Motor neuron (in vitro differentiated cells): ENCODE results near the gene RHOT1. TPM values are rescaled to one million over a fixed set of nuclear protein-coding genes. Genes with fewer than 3 reads are reported as not detected.

Source experiments
- ATAC-seq, 8 experiments: fragments of 200-7000 bp; cut with Tn5 transposase; replicated peaks in 6 of 8; 2 replicates each; pipeline ENCODE4 v1.8.0; 2021; ENCODE audit warnings: mild to moderate bottlenecking in 8 of 8, moderate library complexity in 8 of 8
- H3K27ac ChIP-seq, 2 donors: fragments of 250-450 bp; sonication (Bioruptor Pico); 2 replicates each; pipeline ENCODE4 v1.9.0; 2021; ENCODE audit warnings: antibody characterized with exemption in 2 of 2, mild to moderate bottlenecking in 2 of 2, moderate library complexity in 1 of 2
- H3K4me1 ChIP-seq, 2 donors: fragments of 250-450 bp; sonication (Bioruptor Pico); replicated peaks in 1 of 2; 2 replicates each; pipeline ENCODE4 v1.6.1; 2021; ENCODE audit warnings: antibody characterized with exemption in 2 of 2, mild to moderate bottlenecking in 2 of 2, moderate library complexity in 1 of 2
- H3K4me3 ChIP-seq, 5 donors: fragments of 250-450 bp; sonication (Bioruptor Pico); 2 replicates each; pipeline ENCODE4 v1.9.0; 2021; ENCODE audit warnings: antibody characterized with exemption in 5 of 5, mild to moderate bottlenecking in 5 of 5, moderate library complexity in 4 of 5
- WGBS, 10 experiments: fragments of 450-650 bp; shearing (Covaris generic); methylation state at CpG; one replicate each; pipeline ENCODE4 v1.0.0; 2022; 5-methylcytosine and 5-hydroxymethylcytosine counted together
- in situ Hi-C, 9 experiments: fragments of 400-800 bp; cut with MboI; loops; one replicate each; pipeline ENCODE4 v1.15.0; 2021; ENCODE audit warnings: low sequenced_read_pairs in 9 of 9, low pct_unique_long_range_greater_than_20kb in 2 of 9; ENCODE audit not compliant: unreplicated experiment in 9 of 9
- total RNA-seq, 8 experiments: library from RNA; unstranded; fragments of 300-600 nt; gene quantifications; 2 replicates each; pipeline versions ENCODE4 v1.2.3 to v1.2.4, GENCODE V29; 2022

Gene RHOT1
- total RNA-seq, 8 experiments from 2014 or later = 21.3 to 64.4 (median 52.9) TPM

DNA sequence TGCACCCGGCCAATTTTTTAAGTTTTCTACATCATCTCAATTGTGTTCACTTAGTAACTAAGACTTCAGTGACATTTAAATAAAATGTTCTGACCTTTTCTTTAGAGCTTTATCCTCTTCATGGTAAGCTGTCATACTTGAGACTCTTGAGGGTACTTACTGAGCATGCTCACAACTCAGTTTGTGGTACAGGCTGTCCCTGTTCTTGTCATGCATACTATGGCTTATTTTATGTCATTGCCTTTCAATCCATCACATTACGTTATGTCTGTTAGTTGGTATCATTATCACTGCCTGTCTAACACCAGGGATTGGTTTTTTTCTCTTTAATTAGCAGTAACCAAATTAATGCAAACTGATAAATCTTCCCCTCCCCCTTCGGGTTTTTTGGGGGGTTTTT lies 81.4 kb downstream of the RHOT1 start:
- no peak for ATAC-seq
- Histone ChIP-seq H3K27ac (no peak overlapping the region), H3K4me1 (peaks cover 6 to 10% of the 10 kb centered on the region in 2 donors), H3K4me3 (no peak overlapping the region)
- WGBS, 10 experiments = 49 to 100% (median 74%) methylated on average over 1 to 3 of the region's 3 CpGs
- in situ Hi-C loops = no loop called here

- no peak overlapping the region for H3K4me3 ChIP-seq
- 67 to 100% (median 100%) methylated on average over 1 to 3 of the region's 3 CpGs; no CpG with 5 or more reads in 2 of the 10 experiments for WGBS, 10 experiments
- H3K27ac ChIP-seq = no peak overlapping the region
- in situ Hi-C loops = loop anchor here in 2 of 9 experiments (25.0 kb wide), 2 partner anchors 110 to 535 kb away; partner anchors contain the start of gene C17orf75 (in 1 of the 2)
- peaks cover 8 to 12% of the 10 kb centered on the region in 2 donors for H3K4me1 ChIP-seq
- no peak for ATAC-seq
Measured at GRCh38 chr17:32226886-32227285, 84.6 kb downstream of the RHOT1 start.

DNA sequence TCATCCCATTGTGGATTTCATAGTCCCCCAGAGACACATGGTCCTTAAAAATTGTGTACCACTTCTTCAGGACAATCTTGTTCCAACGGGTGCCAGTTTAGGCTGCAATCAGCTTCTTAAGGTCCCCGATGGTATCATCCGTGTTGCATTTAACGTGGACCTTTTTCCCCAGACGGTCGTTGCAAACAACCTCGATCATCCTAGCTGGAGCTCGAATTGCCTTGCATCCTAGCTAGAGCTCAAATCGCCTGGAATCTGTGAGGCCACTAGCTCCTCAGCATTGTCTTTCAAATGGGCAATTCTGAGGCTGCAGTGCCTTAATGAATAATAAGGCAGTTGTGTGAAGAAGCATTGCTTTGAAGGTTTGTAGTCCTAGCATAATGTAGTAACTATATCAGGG lies 85.6 kb downstream of the RHOT1 start:
- H3K4me3 ChIP-seq = no peak overlapping the region
- H3K27ac ChIP-seq = no peak overlapping the region
- in situ Hi-C loops = loop anchor here in 2 of 9 experiments (25.0 kb wide), 2 partner anchors 109 to 534 kb away; partner anchors contain the start of gene C17orf75 (in 1 of the 2)
- H3K4me1 ChIP-seq = peaks cover 8 to 14% of the 10 kb centered on the region in 2 donors
- 0 to 80% (median 18%) methylated on average over 1 to 9 of the region's 9 CpGs; no CpG with 5 or more reads in 1 of the 10 experiments for WGBS, 10 experiments
- peak in 2 of 8 experiments; percentile 23 to 29 for ATAC-seq

GRCh38 chr17:32235588-32235987 lies 93.3 kb downstream of the RHOT1 start:
- Histone ChIP-seq H3K27ac (no peak overlapping the region), H3K4me3 (no peak overlapping the region), H3K4me1 (peaks cover 0 to 4% of the 10 kb centered on the region in 2 donors)
- 77 to 100% (median 90%) methylated on average over 1 to 2 of the region's 2 CpGs; no CpG with 5 or more reads in 2 of the 10 experiments for WGBS, 10 experiments
- no peak for ATAC-seq
- in situ Hi-C loops = loop anchor here in 2 of 9 experiments (25.0 kb wide), 2 partner anchors 102 to 527 kb away; partner anchors contain the start of gene C17orf75 (in 1 of the 2)

DNA sequence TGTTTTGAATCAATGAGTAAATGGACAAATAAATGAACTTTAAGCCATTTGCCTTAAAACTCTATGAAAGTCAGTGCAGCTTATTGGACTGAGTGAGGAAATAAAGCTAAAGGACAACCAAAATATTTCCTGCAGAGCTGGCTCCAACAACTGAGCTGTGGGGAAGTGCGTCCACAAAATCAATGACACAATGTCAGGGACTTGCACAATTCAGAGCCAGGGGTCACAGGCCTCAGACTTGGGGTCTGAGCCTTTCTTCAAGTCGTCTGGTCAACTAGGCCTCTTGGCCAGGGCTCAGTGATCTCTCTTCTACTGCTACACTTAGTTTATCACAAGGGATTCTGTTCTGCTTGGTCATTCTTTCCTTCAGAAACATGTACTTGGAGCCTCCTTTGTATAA lies 97.2 kb downstream of the RHOT1 start:
- H3K4me1 ChIP-seq = peaks cover 11 to 17% of the 10 kb centered on the region in 2 donors
- in situ Hi-C loops = loop anchor here in 2 of 9 experiments (25.0 kb wide), 2 partner anchors 98 to 523 kb away; partner anchors contain the start of gene C17orf75 (in 1 of the 2)
- ATAC-seq = no peak
- 29 to 100% (median 86%) methylated on average over 1 to 2 of the region's 2 CpGs; no CpG with 5 or more reads in 4 of the 10 experiments for WGBS, 10 experiments
- H3K27ac ChIP-seq = no peak overlapping the region
- no peak overlapping the region for H3K4me3 ChIP-seq

DNA sequence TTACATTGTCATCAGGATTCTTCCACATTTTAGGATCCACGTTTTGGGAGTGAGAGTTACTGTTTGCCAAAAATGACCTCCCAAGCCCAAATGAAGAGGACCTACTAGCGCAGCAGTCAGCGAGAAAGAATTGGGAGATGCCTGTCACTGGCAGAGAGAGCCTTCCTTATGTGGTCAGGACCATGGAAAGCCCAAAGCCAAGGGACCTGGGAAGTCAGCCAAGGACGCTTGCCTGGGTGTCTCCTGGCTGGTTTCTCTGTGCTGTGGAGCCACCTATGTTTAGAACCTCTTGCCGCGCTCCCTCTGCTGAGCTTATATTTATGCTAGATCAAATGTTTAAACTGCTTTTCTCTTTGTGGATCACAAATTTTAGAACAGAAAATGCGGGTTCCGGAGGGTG lies 98.4 kb downstream of the RHOT1 start:
- Histone ChIP-seq H3K27ac (no peak overlapping the region), H3K4me1 (peaks cover 11 to 17% of the 10 kb centered on the region in 2 donors), H3K4me3 (no peak overlapping the region)
- peak in 2 of 8 experiments; percentile 49 to 61 for ATAC-seq
- 69 to 100% (median 83%) methylated on average over 2 to 7 of the region's 8 CpGs; no CpG with 5 or more reads in 1 of the 10 experiments for WGBS, 10 experiments
- in situ Hi-C loops = loop anchor here in 2 of 9 experiments (25.0 kb wide), 2 partner anchors 97 to 522 kb away; partner anchors contain the start of gene C17orf75 (in 1 of the 2)

GRCh38 chr17:32241640-32242039 lies 99.3 kb downstream of the RHOT1 start:
- H3K4me1 ChIP-seq = peaks cover 11 to 17% of the 10 kb centered on the region in 2 donors
- in situ Hi-C loops = loop anchor here in 2 of 9 experiments (25.0 kb wide), 2 partner anchors 96 to 521 kb away; partner anchors contain the start of gene C17orf75 (in 1 of the 2)
- peak in 5 of 8 experiments; percentile 48 to 97 (median 74) for ATAC-seq
- 20 to 100% (median 38%) methylated on average over 1 of the region's 1 CpG; no CpG with 5 or more reads in 4 of the 10 experiments for WGBS, 10 experiments
- H3K4me3 ChIP-seq = no peak overlapping the region
- H3K27ac ChIP-seq = peak overlapping the region in 1 of 2 donors; percentile 2

DNA sequence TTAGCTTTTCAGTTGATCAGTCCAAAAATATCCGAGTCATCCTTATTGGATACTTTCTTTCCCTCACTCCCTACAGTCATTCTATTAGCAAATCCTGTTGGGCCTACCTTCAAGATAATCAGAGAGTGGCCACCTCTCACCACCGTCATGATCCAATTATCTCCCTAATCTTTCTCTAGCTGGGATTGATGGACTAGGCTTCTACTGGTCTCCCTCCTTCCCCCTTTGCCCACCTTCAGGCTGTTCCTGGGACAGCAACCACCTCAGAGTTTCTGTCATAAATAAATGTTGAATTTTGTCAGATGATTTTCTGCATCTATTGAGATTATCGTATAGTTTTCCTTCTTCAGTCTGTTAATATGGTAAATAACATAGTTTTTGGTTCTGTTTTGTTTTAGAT lies 107.2 kb downstream of the RHOT1 start:
- Histone ChIP-seq H3K27ac (no peak overlapping the region), H3K4me1 (no peaks in the 10 kb centered on the region), H3K4me3 (no peak overlapping the region)
- WGBS, 10 experiments = 57 to 100% (median 75%) methylated on average over 1 to 3 of the region's 3 CpGs; no CpG with 5 or more reads in 2 of the 10 experiments
- ATAC-seq = no peak
- in situ Hi-C loops = loop anchor here in 2 of 9 experiments (25.0 kb wide), 2 partner anchors 88 to 513 kb away; partner anchors contain the start of gene C17orf75 (in 1 of the 2)

DNA sequence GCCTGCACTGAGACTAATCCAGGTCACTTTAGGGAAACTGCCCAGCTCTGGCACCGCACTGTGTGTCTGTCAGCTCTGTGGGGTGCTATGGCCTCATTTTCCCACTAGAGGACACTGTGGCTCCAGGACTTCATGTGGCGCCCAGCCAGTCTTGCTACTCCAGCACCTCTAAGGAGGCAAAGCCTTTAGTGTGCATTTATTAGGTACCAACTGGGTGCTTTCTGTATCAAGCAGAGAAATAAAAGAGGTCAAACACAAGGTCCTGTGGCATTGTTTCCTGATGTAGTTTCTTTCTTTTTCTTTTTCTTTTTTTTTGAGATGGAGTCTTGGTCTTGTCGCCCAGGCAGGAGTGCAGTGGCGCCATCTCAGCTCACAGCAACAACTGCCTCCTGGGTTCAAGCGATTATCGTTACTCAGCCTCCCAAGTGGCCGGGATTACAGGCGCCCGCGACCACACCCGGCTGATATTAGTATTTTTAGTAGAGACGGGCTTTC lies 110.9 kb downstream of the RHOT1 start:
- Histone ChIP-seq H3K4me1 (peaks cover 24 to 25% of the 10 kb centered on the region in 2 donors), H3K4me3 (no peak overlapping the region), H3K27ac (no peak overlapping the region)
- ATAC-seq = peak; percentile 62 to 96 (median 86)
- in situ Hi-C loops = loop anchor here in 1 of 9 experiments (10.0 kb wide), 1 partner anchor 62 kb away; no protein-coding TSS in a partner anchor
- 48 to 100% (median 58%) methylated on average over 1 to 10 of the region's 12 CpGs; no CpG with 5 or more reads in 2 of the 10 experiments for WGBS, 10 experiments

DNA sequence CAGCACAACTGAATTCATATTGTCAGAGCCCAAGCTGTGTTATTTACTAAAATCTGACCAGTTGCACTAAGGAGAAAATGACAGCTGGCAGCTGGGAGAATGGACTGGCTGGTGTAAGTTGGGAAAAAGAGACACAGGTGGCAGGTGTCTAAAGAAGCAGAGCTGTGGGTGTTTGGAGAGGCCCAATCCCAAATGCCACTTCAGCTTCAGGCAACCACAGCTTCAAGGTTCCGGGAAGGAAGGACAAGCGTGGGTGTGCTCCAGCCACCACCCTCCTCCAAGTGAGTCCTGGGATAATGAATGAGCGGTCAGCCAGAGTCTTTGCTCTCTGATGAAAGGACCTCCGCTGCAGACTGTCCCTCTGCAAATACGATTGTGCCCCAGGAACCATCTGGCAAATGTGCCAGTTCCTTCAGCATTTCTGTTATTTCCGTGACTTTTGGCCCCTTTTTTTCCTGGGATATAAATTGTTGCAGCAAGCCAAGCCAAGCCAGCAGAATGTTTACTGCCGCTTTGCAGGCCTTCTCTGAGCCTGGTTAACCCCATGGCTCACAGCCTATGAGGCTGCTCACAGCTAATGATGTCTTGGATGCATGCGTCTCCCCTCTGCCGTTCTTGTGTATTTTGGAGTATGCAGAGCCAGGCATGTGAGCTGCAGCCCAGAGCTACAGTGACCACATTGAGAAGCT lies 113.9 kb downstream of the RHOT1 start:
- ATAC-seq = peak in 7 of 8 experiments; percentile 31 to 64 (median 48)
- peaks cover 44 to 47% of the 10 kb centered on the region in 2 donors for H3K4me1 ChIP-seq
- H3K27ac ChIP-seq = peak overlapping the region; percentile 45 to 90
- in situ Hi-C loops = loop anchor here in 1 of 9 experiments (10.0 kb wide), 1 partner anchor 59 kb away; no protein-coding TSS in a partner anchor
- 23 to 80% (median 59%) methylated on average over 1 to 8 of the region's 9 CpGs; no CpG with 5 or more reads in 2 of the 10 experiments for WGBS, 10 experiments
- H3K4me3 ChIP-seq = no peak overlapping the region

- in situ Hi-C loops = loop anchor here in 1 of 9 experiments (10.0 kb wide), 1 partner anchor 58 kb away; no protein-coding TSS in a partner anchor
- Histone ChIP-seq H3K4me1 (peaks cover 48 to 49% of the 10 kb centered on the region in 2 donors), H3K27ac (peak overlapping the region; percentile 33 to 90), H3K4me3 (no peak overlapping the region)
- peak in 3 of 8 experiments; percentile 21 to 54 (median 51) for ATAC-seq
- WGBS, 10 experiments = 81 to 100% (median 100%) methylated on average over 1 to 2 of the region's 9 CpGs; no CpG with 5 or more reads in 7 of the 10 experiments
Measured at GRCh38 chr17:32256701-32257019, 114.4 kb downstream of the RHOT1 start.

DNA sequence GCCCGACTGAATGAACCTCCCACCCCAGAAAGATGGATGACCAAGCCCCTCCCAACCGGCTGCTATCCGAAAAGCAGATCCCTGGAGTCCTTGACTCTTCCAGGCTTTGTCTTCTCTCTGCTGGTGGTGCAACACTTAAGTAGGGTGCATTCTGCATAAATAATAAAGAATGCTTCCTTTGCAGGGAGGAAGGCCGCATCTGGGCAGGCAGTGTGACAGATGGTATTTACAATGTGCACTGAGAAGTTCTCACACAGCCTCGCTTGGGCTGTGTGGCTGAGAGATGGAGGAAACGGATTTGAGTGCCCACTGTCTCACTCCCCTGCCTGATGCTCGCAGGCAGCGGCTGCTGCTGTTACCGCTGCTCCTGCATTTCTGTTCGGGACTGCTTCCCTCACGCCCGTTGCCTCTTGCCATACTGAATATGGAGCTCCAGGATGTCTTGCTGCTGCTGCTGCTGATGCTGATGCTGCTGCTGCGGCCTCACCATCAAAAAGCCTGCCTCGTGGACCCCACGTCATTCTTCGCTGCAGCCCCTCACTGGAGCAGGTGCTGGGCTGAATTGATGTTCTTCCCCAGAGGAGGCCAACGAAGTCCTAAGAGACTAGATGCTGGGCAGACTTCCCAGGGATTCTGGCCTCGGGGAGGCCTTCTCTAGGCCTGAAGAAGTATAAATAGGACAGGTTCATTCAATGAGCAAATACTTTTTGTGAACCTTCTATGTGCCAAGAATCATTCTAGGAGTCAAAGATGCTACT lies 116.3 kb downstream of the RHOT1 start:
- in situ Hi-C loops = loop anchor here in 1 of 9 experiments (10.0 kb wide), 1 partner anchor 56 kb away; no protein-coding TSS in a partner anchor
- Histone ChIP-seq H3K4me3 (peak overlapping the region in 2 of 5 donors; percentile 5 to 7), H3K27ac (peak overlapping the region; percentile 88 to 90), H3K4me1 (peaks cover 52 to 55% of the 10 kb centered on the region in 2 donors)
- peak; percentile 29 to 81 (median 74) for ATAC-seq
- WGBS, 10 experiments = 0 to 83% (median 27%) methylated on average over 1 to 8 of the region's 18 CpGs; no CpG with 5 or more reads in 1 of the 10 experiments
